T-helper 9 cell (primary cell): ENCODE measurements around the gene BCAT1.
"Not testable (repeated sequence)": the region's sequence is repeated elsewhere in the genome, so short reads cannot be mapped to it uniquely, and the experiment has no call there.

Source experiments
- DNase-seq: peaks from one replicate; pipeline ENCODE4 v3.0.0-alpha.2; 2020
- total RNA-seq, 2 donors: gene quantifications; one replicate each; lab custom pipeline; 2026; lab: John Stamatoyannopoulos, UW

BCAT1 gene
- 0.48 to 2.7 reads per million in 2 donors for total RNA-seq

- no peak for DNase-seq
Observed at GRCh38 chr12:24948757-24949722, at the start of gene BCAT1. BCAT1 (minus strand) TSS chr12:24949101; CDS start chr12:24948932, 169 bp downstream.

- no peak for DNase-seq
Observed at GRCh38 chr12:24997970-24998582, 49.2 kb upstream of the BCAT1 start.

- no peak for DNase-seq
Observed at GRCh38 chr12:24997496-24997895, 48.6 kb upstream of the BCAT1 start.

GRCh38 chr12:24996820-24997219, 47.9 kb upstream of the BCAT1 start:
- no peak for DNase-seq

- no peak for DNase-seq
Observed at GRCh38 chr12:24996102-24996797, 47.3 kb upstream of the BCAT1 start.

- no peak for DNase-seq
Observed at GRCh38 chr12:24993793-24994192, 44.9 kb upstream of the BCAT1 start.

GRCh38 chr12:24991209-24992049, 42.5 kb upstream of the BCAT1 start:
- DNase-seq, result no peak

GRCh38 chr12:24989216-24989615, 40.3 kb upstream of the BCAT1 start:
- DNase-seq, result no peak

- DNase-seq, result no peak
Observed at GRCh38 chr12:24982250-24982649, 33.3 kb upstream of the BCAT1 start.

GRCh38 chr12:24979976-24980730, 31.3 kb upstream of the BCAT1 start:
- DNase-seq, result no peak

GRCh38 chr12:24979329-24979728, 30.4 kb upstream of the BCAT1 start:
- DNase-seq, result no peak

GRCh38 chr12:24977711-24978110, 28.8 kb upstream of the BCAT1 start:
- no peak for DNase-seq

- DNase-seq, result no peak
Observed at GRCh38 chr12:24977060-24977459, 28.2 kb upstream of the BCAT1 start.

GRCh38 chr12:24975425-24975824, 26.5 kb upstream of the BCAT1 start:
- DNase-seq, result no peak

- DNase-seq, result no peak
Observed at GRCh38 chr12:24974216-24974615, 25.3 kb upstream of the BCAT1 start.

GRCh38 chr12:24972078-24972477, 23.2 kb upstream of the BCAT1 start:
- no peak for DNase-seq

- no peak for DNase-seq
Observed at GRCh38 chr12:24970177-24970576, 21.3 kb upstream of the BCAT1 start.

GRCh38 chr12:24966951-24967564, 18.2 kb upstream of the BCAT1 start:
- no peak for DNase-seq

- no peak for DNase-seq
Observed at GRCh38 chr12:24964342-24964741, 15.4 kb upstream of the BCAT1 start.

GRCh38 chr12:24960222-24960855, 11.4 kb upstream of the BCAT1 start:
- DNase-seq, result no peak

- not testable (repeated sequence) for DNase-seq
Observed at GRCh38 chr12:24956351-24956750, 7.5 kb upstream of the BCAT1 start.
